Cerebellar nuclear complex (tissue), 1 donor: ENCODE results near the gene CAMTA1.
"Not testable (repeated sequence)": the region's sequence is repeated elsewhere in the genome, so short reads cannot be mapped to it uniquely, and the experiment has no call there.

Source experiments
- DNase-seq, 2 experiments: peaks; one replicate each; lab custom pipeline; 2025; lab: John Stamatoyannopoulos, UW

The CAMTA1 gene

DNA sequence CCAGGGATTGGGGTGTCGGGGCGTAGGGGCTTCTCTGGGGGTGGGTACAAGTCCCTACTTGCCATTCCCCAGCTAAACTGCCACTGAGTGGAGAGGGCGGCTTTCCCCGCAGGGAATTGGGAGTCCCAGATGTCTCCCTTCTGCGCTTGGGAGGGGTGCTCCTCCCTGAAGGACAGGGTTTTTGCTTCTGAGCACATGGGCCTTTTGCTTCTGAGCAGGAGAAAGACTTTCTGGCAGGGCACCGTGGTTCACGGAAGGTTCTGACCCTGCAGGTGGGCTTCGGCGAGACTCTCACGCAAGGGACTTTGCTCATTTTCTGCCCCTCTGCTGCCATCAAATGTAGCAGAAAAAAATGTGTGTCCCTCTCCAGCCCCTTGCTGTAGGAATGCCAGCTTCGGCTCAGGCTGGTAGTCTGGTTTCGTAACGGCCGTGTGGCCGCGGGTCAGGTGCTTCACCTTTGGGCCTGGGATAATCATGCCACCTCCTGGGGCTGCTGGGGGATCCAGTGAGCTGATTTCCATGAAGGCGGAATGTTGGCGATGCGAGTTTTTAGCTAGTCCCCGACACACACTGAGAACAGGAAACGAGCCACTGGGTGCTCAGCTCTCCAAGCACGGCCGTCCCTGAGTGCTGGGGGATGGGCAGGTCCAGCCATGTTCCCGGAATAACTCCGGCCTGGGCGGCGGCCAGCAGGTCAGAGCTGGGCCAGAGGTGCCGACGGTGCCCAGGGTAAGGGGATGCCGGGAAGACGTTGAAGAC lies 364.0 kb downstream of the CAMTA1 start:
- DNase-seq, result no peak

DNA sequence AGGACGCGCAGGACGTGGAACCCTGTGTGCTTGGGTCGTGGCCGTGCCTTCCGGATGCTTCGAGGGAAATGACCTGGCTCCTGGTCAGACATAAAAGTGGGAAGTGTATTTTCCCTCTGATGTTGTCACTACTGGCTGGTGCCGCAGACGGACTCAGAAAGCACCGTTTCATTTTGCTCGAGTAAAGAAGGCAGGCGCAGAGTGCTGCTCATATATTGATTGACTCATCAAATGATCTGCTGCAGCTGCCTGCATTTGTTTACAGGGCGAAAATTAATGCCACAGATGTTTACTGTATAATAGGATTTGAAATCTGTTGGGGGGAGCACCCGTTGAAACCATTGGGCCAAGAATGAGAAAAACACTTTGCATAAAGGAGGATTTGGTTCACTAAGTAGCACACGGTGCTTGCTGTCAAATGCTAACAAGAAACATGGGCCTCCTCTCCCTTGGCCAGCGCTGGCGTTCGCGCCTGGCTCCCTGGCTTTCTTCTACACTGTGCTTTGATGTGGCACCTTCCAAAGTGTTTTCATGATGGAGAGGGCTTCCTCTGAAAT lies 365.5 kb downstream of the CAMTA1 start:
- no peak for DNase-seq

DNA sequence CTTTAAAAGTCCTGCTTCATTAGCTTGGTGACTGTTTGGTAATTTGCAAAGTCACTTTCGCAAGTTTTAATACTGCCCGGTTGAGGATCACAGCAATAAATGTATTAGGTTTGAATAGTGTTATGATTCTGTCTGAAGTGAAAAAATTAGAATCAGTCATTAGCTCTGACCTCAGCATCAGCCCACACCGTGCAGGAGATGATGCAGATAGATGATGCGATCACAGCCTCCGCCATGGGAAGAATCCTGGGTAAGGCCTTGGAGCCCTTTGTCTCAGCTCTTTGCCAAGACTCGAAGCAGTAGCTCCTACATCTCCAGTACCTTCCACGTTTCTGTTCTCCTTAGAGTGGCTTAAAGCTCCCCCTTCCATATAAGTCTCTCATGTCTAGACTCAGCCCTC lies 366.7 kb downstream of the CAMTA1 start:
- DNase-seq, result no peak

DNA sequence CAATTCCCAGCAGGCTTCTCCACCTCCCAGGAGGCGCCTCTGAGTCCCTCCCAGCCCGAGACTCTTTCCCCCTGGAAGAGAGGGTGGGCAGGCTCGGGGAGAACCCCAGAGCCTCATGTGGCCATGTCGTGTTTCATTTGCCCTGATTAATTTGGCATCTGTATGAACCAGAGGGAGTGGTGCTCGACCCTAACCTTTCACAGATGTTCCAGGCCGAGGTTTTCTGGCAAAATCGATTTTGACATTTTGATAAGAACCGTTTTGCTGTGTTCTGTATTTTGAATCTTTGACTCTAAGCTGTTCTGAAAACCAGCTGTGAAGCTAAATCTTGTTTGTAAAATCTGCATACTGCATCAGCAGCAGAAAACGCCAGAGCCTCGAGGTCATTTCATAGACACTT lies 367.4 kb downstream of the CAMTA1 start:
- DNase-seq, result no peak

DNA sequence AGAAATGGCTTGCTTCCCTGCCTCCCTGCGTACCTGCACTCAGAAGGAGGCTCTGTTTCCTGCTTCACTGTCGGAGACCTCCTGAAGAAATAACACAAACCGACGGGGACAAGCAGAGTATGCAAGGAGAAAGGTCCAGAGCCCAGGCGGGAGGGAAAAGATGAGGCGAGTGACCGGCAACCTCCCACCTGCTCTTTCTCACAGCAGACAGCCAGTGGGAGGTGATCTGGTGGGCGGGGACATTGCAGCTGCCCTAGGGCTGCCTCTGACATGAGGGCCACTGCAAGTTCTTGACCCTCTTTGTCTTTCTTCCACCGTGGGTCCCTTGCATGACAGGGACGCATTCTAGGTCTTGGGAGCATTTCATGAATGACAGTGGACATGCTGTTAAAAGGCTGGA lies 368.2 kb downstream of the CAMTA1 start:
- no peak for DNase-seq

DNA sequence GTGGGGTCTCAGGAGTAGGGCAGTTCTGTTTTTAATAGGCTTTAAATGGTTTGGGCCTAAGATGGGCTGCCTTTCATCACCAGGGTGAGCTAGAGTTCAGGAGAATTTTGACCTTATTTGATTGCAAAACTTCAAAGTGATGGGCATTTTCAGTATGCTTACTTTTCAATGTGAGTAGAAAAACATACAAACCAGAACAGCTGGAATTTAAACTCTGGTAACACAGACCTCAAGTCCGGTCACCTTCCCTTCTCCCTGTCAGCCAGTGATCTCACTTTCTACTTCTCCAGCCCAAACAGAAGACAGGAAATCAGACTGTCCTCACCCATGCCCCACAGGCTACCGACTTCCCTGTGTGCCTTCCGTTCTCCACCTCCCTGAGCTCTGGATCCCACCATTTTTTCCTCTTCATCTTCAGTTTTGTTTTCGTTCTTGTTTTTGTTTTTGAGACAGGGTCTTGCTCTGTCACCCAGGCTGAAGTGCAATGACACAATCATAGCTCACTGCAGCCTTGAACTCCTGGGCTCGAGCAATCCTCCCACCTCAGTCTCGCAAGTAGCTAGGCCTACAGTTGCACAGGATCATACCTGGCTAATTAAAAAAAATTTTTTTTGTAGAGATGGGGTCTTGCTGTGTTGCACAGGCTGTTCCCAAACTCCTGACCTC lies 374.0 kb downstream of the CAMTA1 start:
- DNase-seq, result no peak

DNA sequence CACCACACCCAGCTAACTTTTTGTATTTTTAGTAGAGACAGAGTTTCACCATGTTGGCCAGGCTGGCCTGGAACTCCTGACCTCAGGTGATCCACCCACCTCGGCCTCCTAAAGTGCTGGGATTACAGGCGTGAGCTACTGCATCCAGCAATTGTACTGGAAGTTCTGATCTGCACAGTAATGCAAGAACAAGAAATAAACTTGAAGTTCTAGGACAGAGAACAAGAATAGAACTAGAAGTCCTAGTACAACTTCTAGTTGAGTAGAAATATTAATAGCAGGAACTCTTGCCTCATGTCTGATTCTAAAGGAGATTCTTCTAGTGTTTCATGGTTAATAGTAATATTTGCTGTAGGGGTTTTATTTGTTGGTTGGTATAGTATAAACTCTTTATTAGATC lies 383.3 kb downstream of the CAMTA1 start:
- not testable (repeated sequence) for DNase-seq

DNA sequence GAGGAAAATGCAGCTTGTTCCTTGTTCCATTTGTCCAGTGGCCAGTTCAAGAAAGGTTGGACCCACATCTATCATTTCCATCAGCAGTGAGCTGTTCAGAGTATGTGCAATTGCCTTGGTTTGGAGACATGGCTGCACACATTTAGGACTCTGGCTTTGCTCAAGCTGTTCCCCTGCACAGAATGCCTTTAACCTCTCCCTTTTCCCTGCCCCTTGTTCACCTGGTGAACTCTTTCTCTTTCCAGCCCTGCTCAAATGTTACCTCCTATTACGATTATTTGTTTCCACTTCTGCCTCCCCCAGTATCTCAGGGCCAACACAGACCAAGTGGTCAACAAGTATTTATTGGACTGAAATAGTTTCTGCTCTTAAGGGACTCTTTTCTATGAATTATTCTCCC lies 385.9 kb downstream of the CAMTA1 start:
- peak in 1 of 2 experiments; percentile 1 for DNase-seq

DNA sequence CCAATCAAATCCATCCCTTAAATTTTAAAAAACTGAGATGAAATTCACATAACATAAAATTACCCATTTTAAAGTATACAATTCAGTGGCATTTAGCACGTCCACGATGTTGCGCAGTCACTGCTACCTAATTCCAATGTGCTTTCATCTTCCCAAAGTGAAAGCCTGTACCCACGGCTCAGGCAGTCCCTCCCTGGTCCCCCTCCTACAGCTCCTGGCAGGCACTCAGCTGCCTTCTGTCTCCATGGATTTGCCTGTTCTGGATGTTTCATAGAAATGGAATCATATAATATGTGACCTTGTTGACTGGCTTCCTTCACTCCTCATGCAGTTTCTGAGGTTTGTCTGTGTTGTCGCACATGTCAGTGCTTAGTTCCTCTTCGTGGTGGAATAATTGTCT lies 386.3 kb downstream of the CAMTA1 start:
- DNase-seq, result no peak

DNA sequence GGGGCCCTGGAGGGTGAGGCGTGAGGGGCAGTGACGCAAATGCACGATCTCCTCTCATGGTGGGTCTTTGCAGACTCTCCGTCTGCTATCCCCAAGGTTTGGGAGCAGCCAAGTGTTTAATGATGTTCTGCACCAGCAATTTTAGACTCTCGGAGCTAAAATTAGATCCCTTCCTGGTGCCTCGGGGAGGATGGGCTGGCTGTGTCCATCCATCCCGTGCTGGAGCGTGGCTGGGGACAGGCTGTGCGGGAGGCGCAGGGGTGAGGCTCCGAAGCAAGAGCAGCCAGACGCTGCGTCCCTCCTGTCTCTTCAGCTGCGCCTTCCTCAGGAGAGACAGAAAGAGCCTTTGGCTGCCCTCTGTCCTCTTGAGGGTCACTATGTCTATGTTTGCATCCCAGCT lies 387.6 kb downstream of the CAMTA1 start:
- peak in 1 of 2 experiments; percentile 2 for DNase-seq

DNA sequence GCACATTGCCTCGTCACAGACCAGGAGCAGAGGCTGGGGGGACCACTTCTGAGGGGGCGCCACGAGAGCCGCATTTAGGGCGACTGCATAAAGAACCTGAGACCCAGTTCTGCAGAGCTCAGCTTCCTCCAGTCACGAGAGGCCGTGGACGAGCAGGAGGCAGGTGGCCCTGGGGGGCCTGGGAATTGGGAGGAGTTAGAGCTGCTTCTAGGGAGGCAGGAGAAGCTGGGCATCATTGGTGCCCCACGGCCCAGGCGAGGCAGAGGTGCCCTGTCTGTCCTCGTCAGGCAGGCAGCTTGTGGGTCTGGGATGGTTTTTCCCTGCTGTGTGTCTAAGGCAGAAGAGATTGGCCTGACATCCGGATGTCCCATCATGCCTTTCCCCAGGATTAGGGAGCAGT lies 389.3 kb downstream of the CAMTA1 start:
- DNase-seq, result no peak

DNA sequence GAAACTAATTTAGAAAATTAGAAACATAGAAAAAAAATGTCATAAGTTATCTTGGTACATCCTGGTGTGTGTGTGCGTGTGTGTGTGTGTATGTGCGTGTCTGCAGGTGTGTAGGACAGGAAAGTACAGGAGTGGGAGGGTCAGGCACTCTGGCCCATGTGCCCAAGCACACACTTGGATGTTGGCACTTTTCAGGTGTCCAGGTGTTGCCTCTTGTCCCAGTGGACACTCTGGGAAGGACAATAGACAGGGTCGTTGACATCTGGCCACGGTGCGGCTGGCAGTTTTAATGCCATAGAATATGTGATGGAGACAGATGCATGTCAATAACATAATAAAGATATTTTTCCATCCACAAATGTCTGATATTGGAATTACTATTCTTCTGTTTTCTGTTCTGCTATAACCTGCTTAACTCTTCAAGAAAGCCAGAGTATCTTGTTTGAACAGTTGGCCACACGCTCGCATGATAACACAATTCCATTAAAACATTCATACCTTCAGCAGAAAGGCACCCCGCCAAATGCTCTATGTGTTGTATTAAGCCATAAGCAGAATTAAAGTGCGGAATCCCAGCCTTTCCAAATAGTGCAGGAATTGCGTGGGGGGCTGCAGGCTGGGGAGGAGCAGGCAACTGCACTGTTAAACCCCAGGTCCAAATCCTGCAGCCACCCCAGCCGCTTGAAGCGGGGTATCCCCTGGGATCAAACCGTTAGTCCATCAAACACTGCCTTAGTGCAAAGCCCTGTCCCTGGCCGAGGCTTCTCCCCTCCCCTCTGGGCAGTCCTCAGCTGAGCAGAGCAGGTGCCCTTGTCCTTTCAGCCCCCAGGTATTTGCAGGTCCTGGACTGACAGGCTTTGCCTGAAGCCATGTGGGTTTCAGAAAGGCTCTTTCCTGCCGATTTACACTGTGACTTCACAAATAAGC lies 390.0 kb downstream of the CAMTA1 start:
- DNase-seq, result no peak

DNA sequence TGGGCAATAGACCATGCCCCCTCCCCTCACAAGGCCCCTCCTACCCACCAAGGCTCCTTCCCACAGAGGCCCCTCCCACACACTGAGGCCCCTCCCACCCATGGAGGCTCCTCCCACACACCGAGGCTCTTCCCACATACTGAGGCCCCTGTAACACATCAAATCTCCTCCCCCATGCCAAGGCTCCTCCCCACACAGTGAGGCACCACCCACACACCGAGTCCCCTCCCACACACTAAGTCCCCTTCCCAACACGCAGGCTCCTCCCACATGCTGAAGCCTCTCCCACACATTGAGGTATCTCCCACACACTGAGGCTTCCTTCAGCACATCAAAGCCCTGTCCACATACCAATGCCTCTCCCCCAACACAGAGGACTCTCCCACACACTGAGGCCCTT lies 391.8 kb downstream of the CAMTA1 start:
- DNase-seq, result no peak

DNA sequence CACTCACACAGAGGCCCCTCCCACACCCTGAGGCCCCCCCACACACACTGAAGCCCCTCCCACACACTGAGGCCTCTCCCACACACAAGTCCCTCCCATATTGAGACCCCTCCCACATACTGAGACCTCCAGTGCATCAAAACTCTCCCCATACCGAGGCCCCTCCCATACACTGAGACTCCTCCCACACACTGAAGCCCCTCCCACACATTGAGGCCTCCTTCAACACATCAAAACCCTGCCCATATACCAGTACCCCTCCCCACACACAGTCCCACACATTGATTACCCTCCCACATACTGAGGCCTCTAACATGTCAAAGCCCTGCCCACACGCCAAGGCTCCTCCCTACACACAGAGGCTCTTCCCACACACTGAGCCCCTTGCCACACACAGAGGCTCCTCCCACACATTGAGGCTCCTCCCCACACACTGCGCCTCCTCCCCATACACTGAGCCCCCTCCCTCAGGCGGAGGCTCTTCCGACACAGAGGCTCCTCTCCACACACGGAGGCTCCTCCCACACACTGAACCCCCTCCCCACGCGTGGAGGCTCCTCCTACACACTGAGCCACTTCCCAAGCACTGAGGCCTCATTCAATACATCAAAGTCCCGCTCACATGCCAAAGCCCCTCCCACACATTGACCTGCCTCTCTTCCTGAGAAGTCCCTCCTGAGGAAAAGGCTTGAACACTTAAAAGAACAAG lies 392.3 kb downstream of the CAMTA1 start:
- DNase-seq, result no peak

DNA sequence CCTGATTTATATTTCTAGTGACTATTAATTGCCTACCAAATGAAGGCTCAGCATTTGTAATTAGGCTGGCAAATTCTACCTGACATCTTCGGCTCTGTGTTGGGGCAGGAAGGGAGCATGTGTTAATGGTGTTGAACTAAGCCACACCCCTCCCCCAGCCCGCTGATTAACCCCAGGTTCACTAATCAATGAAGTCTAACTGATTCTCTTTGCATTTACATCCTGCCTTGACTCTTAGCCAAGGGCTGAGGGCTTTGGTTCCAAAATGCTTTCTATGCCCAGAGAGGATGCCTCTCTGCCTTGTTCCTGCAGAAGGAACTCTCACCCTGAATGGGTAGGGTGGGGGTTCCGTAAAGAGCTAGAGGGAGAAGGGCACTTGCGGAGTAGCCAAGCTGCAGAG lies 393.1 kb downstream of the CAMTA1 start:
- no peak for DNase-seq

DNA sequence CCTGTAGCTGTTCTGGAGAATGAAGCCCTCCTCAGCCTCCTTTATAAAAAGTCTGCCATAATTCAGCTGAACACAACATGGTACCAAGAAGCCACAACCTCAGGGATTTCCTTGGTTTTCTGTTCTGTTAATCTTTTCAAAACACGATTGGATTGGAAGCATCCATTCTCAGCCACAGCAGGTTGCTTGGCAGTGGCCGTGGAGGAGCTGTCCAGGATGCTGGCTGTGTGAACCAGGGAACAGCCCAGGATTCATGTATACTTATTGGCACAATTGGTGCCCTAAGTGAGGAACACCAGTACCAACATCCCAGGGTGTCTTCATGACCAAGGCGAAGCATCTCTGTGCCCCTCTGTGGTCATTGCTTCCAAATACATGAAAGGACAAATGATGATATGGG lies 393.5 kb downstream of the CAMTA1 start:
- no peak for DNase-seq

DNA sequence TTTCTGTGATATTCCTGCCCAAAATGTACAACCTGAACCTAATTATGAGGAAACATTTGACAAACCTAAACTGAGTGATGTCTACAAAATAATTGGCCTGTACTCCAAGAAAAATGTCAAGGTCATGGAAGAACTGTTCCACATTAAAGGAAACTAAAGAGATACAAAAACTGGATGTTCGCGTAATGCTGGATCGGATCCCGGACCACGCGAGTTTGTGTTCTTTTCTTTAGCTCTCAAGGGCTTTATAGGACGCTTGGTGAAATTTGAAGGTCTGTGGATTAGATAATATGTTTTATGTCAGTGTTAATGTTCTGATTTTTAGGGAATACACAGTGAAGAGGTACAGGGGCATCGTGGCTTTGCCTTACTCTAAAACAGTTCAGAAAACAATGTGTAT lies 400.5 kb downstream of the CAMTA1 start:
- no peak for DNase-seq

DNA sequence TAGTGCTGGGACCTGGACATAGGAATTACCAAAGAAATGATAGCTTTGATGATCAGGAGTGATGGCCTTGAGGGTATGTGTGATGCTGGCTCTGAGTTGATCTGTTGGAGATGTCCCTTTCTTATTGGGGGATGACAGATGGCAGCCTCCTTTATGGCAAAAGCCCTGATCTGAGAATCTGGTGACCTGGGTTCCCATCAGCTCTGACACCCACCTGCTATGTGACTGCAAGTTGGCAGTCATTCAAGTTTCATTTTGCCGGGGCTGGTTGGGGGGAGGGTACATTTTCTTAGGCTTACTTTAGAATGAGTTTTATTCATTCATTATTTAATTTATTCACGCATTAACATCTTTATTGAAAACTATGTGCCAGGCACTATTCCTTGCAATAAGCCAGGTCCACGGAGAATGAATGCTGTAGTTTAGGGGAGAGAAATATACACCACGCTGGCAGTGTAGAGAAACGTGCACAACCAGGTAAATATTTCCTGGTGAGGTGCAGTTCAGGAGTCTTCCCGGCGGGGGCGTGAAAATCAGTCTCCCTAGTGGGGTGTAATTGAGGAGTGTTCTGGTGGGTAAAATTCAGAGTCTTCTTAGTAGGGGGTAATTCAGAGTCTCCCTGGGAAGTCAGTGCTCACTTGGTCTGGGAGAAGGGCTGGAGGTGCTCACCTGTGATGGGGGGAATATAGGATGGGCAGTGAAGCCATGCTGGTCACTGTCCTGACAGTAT lies 401.3 kb downstream of the CAMTA1 start:
- no peak for DNase-seq

DNA sequence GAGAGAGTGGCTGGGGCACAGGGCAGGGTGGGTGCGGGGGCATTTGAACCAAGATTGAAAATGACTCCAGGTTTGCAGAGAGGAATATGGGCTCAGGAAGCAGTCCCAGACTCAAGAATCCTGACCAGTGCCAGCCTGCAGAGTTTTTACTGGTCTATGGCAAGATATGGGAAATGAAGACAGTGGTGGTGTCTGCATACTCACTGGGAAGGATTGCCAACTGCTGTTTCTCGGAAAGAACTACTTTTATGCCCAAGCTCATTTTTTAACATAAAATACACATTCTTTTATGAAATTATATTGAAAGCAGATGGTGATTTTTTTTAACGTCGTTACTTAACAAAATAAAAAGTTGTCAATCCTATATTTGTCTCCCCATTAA lies 401.8 kb downstream of the CAMTA1 start:
- DNase-seq, result no peak

DNA sequence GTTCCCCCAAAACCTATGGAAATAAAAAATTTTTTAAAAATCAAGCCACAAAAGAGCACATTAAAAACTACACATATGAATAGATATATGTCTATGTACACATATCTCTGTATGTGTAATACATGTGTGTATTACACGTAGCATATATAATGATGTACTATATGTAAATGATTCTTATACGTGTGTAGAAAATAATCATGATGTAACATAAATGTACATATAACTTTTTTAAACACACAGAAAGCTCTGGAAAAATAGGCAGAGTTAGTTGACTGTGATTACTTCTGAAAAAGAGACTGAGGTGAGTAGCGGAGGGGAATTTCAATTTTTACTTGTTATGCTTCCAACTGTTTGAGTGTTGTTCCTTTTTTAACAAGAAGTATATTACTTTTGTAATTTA lies 405.0 kb downstream of the CAMTA1 start:
- DNase-seq, result no peak

DNA sequence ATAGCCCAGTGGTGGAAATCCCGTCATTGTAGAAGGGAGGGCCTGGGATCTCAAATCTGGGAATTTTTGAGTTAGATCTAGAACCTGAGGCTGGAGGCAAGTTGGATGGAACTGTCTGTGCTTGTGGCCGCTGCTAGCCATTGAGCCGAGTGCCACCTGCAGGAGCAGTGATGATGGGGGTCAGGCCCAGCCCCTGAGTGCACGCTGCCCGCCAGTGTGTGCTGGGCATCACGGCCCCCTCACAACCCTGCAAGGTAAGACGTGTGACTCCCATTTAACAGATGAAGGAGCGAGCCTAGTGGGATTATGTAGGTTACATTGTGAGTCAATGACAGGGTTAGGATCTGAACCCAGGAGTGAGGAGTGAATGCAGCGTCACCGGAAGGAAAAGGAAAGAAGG lies 407.2 kb downstream of the CAMTA1 start:
- DNase-seq, result no peak
